Measurements from ENCODE around the gene TSEN2.

GRCh38 chr3:12461097-12461649 lies 23.1 kb upstream of the TSEN2 start:
- TF ChIP-seq CTCF (conservative IDR thresholded peaks at IDR 0.05 in 1 of 2, IDR thresholded peaks at IDR 0.05 in 1 of 2; ENCODE audit: extremely low read depth in 1 of 2, insufficient read depth in 1 of 2, low read depth in 1 of 2, low read length in 2 of 2) (no peak), EZH2 (IDR thresholded peaks at IDR 0.05; ENCODE audit: borderline replicate concordance, low read length) (no peak)

Data from mammary epithelial cell (primary cell).